Peyer's patch (tissue), 4 donors: ENCODE measurements around the gene PFKM. TPM values are rescaled to one million over a fixed set of nuclear protein-coding genes. Genes with fewer than 3 reads are reported as not detected.

Experiments
- DNase-seq, 3 donors: peaks; one replicate each; pipeline ENCODE4 v3.0.0-alpha.2; 2017 to 2019
- H3K27ac ChIP-seq, 4 donors: fragments of 200-600 bp; sonication (generic); one replicate each; pipeline ENCODE4 v1.5.1; 2016 to 2019
- H3K27me3 ChIP-seq, 2 donors: fragments of 200-600 bp; sonication (generic); one replicate each; pipeline ENCODE4 v1.5.1; 2019
- H3K36me3 ChIP-seq, 3 donors: fragments of 200-600 bp; sonication (generic); one replicate each; pipeline ENCODE4 v1.5.1; 2016 to 2019
- H3K4me1 ChIP-seq, 4 donors: fragments of 200-600 bp; sonication (generic); one replicate each; pipeline ENCODE4 v1.5.1; 2016 to 2019
- H3K4me3 ChIP-seq, 4 donors: fragments of 200-600 bp; sonication (generic); 1 replicate in 3 of 4; 2 replicates in 1 of 4; pipeline ENCODE4 v1.5.1; 2016 to 2019; ENCODE audit warnings: mild to moderate bottlenecking in 1 of 4
- H3K9me3 ChIP-seq, 4 donors: fragments of 200-600 bp; sonication (generic); one replicate each; pipeline ENCODE4 v1.5.1; 2016 to 2019; ENCODE audit warnings: mild to moderate bottlenecking in 1 of 4
- CTCF ChIP-seq, 6 experiments: fragments of 450-650 bp in 4 of 6; fragments of 200-600 bp in 2 of 6; sonication (generic) in 1 of 6; IDR thresholded peaks; one replicate each; pipeline ENCODE4 v1.5.1; 2017 to 2019; ENCODE audit warnings: antibody characterized with exemption in 6 of 6, mild to moderate bottlenecking in 3 of 6, moderate library complexity in 1 of 6
- POLR2A ChIP-seq, 2 donors: fragments of 450-650 bp; IDR thresholded peaks; one replicate each; pipeline ENCODE4 v1.5.1; 2017; ENCODE audit warnings: antibody characterized with exemption in 2 of 2, mild to moderate bottlenecking in 2 of 2, moderate library complexity in 2 of 2
- total RNA-seq, 4 donors: library from RNA; depleted of rRNA; stranded (reverse); fragments of >200 nt; gene quantifications; one replicate each; pipeline ENCODE4 v1.1.0, GENCODE V29; 2016

The PFKM gene
- total RNA-seq, 4 donors from 2014 or later = 10.0 to 38.0 (median 27.0) TPM

GRCh38 chr12:48084066-48084465 is 35.1 kb upstream of the PFKM start:
- H3K4me1 ChIP-seq = no peaks in the 10 kb centered on the region
- no peak for DNase-seq
- H3K27me3 ChIP-seq = no peaks in the 10 kb centered on the region
- TF ChIP-seq CTCF (IDR thresholded peaks at IDR 0.05) (peak in 3 of 6 experiments; percentile 34 to 42 (median 42)), POLR2A (IDR thresholded peaks at IDR 0.05) (no peak)
- peaks cover 0 to 75% (median 0%) of the 10 kb centered on the region in 3 donors for H3K36me3 ChIP-seq
- no peaks in the 10 kb centered on the region for H3K9me3 ChIP-seq
- no peak overlapping the region for H3K27ac ChIP-seq
- no peak overlapping the region for H3K4me3 ChIP-seq

- Histone ChIP-seq H3K4me3 (no peak overlapping the region), H3K9me3 (no peaks in the 10 kb centered on the region), H3K27me3 (no peaks in the 10 kb centered on the region), H3K27ac (no peak overlapping the region), H3K36me3 (peaks cover 0 to 76% (median 0%) of the 10 kb centered on the region in 3 donors), H3K4me1 (no peaks in the 10 kb centered on the region)
- DNase-seq = no peak
- no peak for TF ChIP-seq POLR2A (IDR thresholded peaks at IDR 0.05)
- no peak for TF ChIP-seq CTCF (IDR thresholded peaks at IDR 0.05)
Observed at GRCh38 chr12:48084841-48085460, 34.2 kb upstream of the PFKM start.

GRCh38 chr12:48086327-48086726 is 32.8 kb upstream of the PFKM start:
- H3K27ac ChIP-seq = no peak overlapping the region
- DNase-seq = no peak
- no peaks in the 10 kb centered on the region for H3K27me3 ChIP-seq
- TF ChIP-seq CTCF (IDR thresholded peaks at IDR 0.05) (no peak), POLR2A (IDR thresholded peaks at IDR 0.05) (no peak)
- no peaks in the 10 kb centered on the region for H3K9me3 ChIP-seq
- H3K4me3 ChIP-seq = no peak overlapping the region
- no peaks in the 10 kb centered on the region for H3K4me1 ChIP-seq
- H3K36me3 ChIP-seq = peaks cover 0 to 82% (median 0%) of the 10 kb centered on the region in 3 donors

GRCh38 chr12:48092611-48093010 is 26.6 kb upstream of the PFKM start:
- no peak for DNase-seq
- Histone ChIP-seq H3K4me3 (no peak overlapping the region), H3K9me3 (no peaks in the 10 kb centered on the region), H3K27ac (no peak overlapping the region), H3K27me3 (no peaks in the 10 kb centered on the region), H3K36me3 (peaks cover 0 to 86% (median 0%) of the 10 kb centered on the region in 3 donors), H3K4me1 (no peaks in the 10 kb centered on the region)
- TF ChIP-seq POLR2A (IDR thresholded peaks at IDR 0.05) = no peak
- no peak for TF ChIP-seq CTCF (IDR thresholded peaks at IDR 0.05)

- Histone ChIP-seq H3K27ac (no peak overlapping the region), H3K36me3 (no peaks in the 10 kb centered on the region), H3K27me3 (no peaks in the 10 kb centered on the region), H3K4me1 (peaks cover 0 to 17% (median 6%) of the 10 kb centered on the region in 4 donors), H3K9me3 (no peaks in the 10 kb centered on the region), H3K4me3 (peak overlapping the region in 2 of 4 donors; percentile 88 to 96)
- no peak for DNase-seq
- TF ChIP-seq CTCF (IDR thresholded peaks at IDR 0.05) (no peak), POLR2A (IDR thresholded peaks at IDR 0.05) (no peak)
Observed at GRCh38 chr12:48104531-48104930, 14.6 kb upstream of the PFKM start.
